Mucosa of descending colon (tissue), 3 donors: Measurements from ENCODE around the gene OBP2A. TPM values are rescaled to one million over a fixed set of nuclear protein-coding genes. Genes with fewer than 3 reads are reported as not detected.
A peak's percentile ranks its signal among the peaks of the same experiment; 100 is the strongest.

Source experiments
- ATAC-seq: fragments of 200-7000 bp; cut with Tn5 transposase; one replicate; pipeline ENCODE4 v1.9.1; 2020; ENCODE audit warnings: mild to moderate bottlenecking, moderate library complexity
- DNase-seq, 3 donors: peaks; one replicate each; pipeline ENCODE4 v3.0.0-alpha.2; 2020
- H3K36me3 ChIP-seq: fragments of 200-600 bp; one replicate; pipeline ENCODE4 v1.8.0; 2021; ENCODE audit warnings: low read depth, mild to moderate bottlenecking
- H3K4me1 ChIP-seq: fragments of 200-600 bp; one replicate; pipeline ENCODE4 v1.8.0; 2021; ENCODE audit warnings: low read depth, mild to moderate bottlenecking
- H3K4me3 ChIP-seq: fragments of 200-600 bp; one replicate; pipeline ENCODE4 v1.8.0; 2021; ENCODE audit warnings: mild to moderate bottlenecking
- H3K9me3 ChIP-seq: fragments of 200-600 bp; one replicate; pipeline ENCODE4 v1.8.0; 2021; ENCODE audit warnings: mild to moderate bottlenecking
- CTCF ChIP-seq: fragments of 200-600 bp; IDR thresholded peaks from one replicate; pipeline ENCODE4 v1.8.0; 2022; ENCODE audit warnings: antibody characterized with exemption, mild to moderate bottlenecking
- intact Hi-C, 2 donors: fragments of 100-400 bp; cut with DNase I in 1 of 2; cut with micrococcal nuclease in 1 of 2; formaldehyde crosslinking; loops; one replicate each; pipeline versions ENCODE4 v1.11.0 to v1.11.1; 2022; cut with DNase I, micrococcal nuclease
- total RNA-seq, 3 donors: library from RNA; stranded (reverse); fragmentation: NEBNext Ultra II Directional in 2 of 3; extraction: Animal tissue kit (Norgen Biotek cat#: 25700) in 2 of 3; gene quantifications; one replicate each; pipeline versions ENCODE4 v1.2.1 to v1.2.4, GENCODE V29; 2021 to 2023
- donor health status: DM: no; HTN: no; CAD: no; lungs with moderate emphysema.
- donor health status: DM: no; HTN: no; CAD: no.
- donor health status: DM: no; HTN: yes; CAD: no.

The OBP2A gene
- total RNA-seq, 3 donors from 2014 or later, result not detected

GRCh38 chr9:135504262-135505243 lies 41.4 kb upstream of the OBP2A start:
- peaks cover 6% of the 10 kb centered on the region for H3K9me3 ChIP-seq
- no peaks in the 10 kb centered on the region for H3K36me3 ChIP-seq
- H3K4me1 ChIP-seq, result peaks cover 13% of the 10 kb centered on the region
- intact Hi-C loops, result no loop called here
- TF ChIP-seq CTCF, result peak; percentile 65
- DNase-seq (peak; percentile 57 to 76 (median 69)), ATAC-seq (no peak)
- no peak overlapping the region for H3K4me3 ChIP-seq

- TF ChIP-seq CTCF, result no peak
- no peaks in the 10 kb centered on the region for H3K36me3 ChIP-seq
- peaks cover 6% of the 10 kb centered on the region for H3K9me3 ChIP-seq
- intact Hi-C loops, result no loop called here
- no peak overlapping the region for H3K4me3 ChIP-seq
- ATAC-seq (no peak), DNase-seq (peak in 1 of 3 donors; percentile 15)
- H3K4me1 ChIP-seq, result peaks cover 12% of the 10 kb centered on the region
Observed at GRCh38 chr9:135505406-135506187, 40.3 kb upstream of the OBP2A start.

GRCh38 chr9:135506327-135507103 lies 39.4 kb upstream of the OBP2A start:
- Histone ChIP-seq H3K36me3 (no peaks in the 10 kb centered on the region), H3K4me1 (peaks cover 8% of the 10 kb centered on the region), H3K4me3 (no peak overlapping the region), H3K9me3 (peaks cover 6% of the 10 kb centered on the region)
- no peak for TF ChIP-seq CTCF
- ATAC-seq (peak; percentile 30), DNase-seq (no peak)
- intact Hi-C loops, result no loop called here

GRCh38 chr9:135507104-135508035 lies 38.6 kb upstream of the OBP2A start:
- no peaks in the 10 kb centered on the region for H3K36me3 ChIP-seq
- intact Hi-C loops, result no loop called here
- H3K4me1 ChIP-seq, result no peaks in the 10 kb centered on the region
- ATAC-seq, result no peak
- H3K9me3 ChIP-seq, result peaks cover 6% of the 10 kb centered on the region
- DNase-seq, result peak in 2 of 3 donors; percentile 10 to 34
- no peak for TF ChIP-seq CTCF
- no peak overlapping the region for H3K4me3 ChIP-seq
